ENCODE results near the gene CCL4L2. TPM values are rescaled to one million over a fixed set of nuclear protein-coding genes. Genes with fewer than 3 reads are reported as not detected.
"Not testable (repeated sequence)": the region's sequence is repeated elsewhere in the genome, so short reads cannot be mapped to it uniquely, and the experiment has no call there.

The CCL4L2 gene
- polyA plus RNA-seq, 1 donor = 6.9 TPM

GRCh38 chr17:36209575-36209974, 1.3 kb upstream of the CCL4L2 start:
- Histone ChIP-seq H3K4me1 (ENCODE audit: control insufficient read depth, insufficient read depth, low read length) (no peaks in the 10 kb centered on the region), H3K36me3 (ENCODE audit: control insufficient read depth, insufficient read depth, low read length) (no peaks in the 10 kb centered on the region), H3K9me3 (ENCODE audit: control insufficient read depth, low read depth, low read length) (no peaks in the 10 kb centered on the region), H3K27ac (ENCODE audit: low read length) (no peak overlapping the region), H3K4me3 (ENCODE audit: low read length) (no peak overlapping the region), H3K27me3 (ENCODE audit: control insufficient read depth, insufficient read depth, low read length) (peaks cover 7% of the 10 kb centered on the region)
- DNase-seq = no peak

DNA sequence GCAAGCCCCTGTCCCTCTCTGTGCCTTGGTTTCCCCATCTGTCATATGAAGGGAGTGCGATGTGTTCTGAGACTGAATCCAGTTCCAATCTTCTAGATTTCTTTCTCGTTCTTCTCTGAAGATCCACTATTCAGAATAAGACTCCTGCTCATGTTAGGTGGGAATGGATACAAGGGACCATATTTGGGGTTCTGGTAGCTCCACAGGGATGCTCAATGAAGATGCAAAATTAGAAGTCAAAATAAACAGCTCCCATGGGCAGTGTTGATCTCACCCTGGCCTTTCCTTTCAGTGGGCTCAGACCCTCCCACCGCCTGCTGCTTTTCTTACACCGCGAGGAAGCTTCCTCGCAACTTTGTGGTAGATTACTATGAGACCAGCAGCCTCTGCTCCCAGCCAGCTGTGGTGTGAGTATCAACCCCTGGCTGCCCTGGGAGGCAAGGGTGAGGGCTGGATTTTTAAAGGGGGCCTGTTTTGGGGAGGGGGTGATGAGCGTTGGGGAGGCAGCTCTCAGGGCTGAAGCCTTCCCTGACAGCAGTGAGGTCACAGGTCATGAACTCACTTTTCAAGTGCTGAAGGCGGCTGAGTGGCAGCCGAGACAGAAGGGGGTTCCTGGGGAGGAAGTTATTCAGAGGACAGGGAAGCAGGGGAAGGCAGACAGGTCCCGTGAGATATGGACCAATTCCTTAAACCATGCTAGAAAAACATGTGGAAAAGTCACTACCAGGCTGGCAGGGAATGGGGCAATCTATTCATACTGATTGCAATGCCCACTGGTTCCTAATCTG, 815 bp downstream of the CCL4L2 start:
- not testable (repeated sequence) for H3K27me3 ChIP-seq (ENCODE audit: control insufficient read depth, insufficient read depth, low read length); H3K9me3 ChIP-seq (ENCODE audit: control insufficient read depth, low read depth, low read length); H3K4me1 ChIP-seq (ENCODE audit: control insufficient read depth, insufficient read depth, low read length); H3K27ac ChIP-seq (ENCODE audit: low read length); DNase-seq; H3K36me3 ChIP-seq (ENCODE audit: control insufficient read depth, insufficient read depth, low read length); H3K4me3 ChIP-seq (ENCODE audit: low read length)
- WGBS (ENCODE audit: insufficient coverage, low lambda C conversion rate) = 37% methylated on average over 3 of the region's 10 CpGs

DNA sequence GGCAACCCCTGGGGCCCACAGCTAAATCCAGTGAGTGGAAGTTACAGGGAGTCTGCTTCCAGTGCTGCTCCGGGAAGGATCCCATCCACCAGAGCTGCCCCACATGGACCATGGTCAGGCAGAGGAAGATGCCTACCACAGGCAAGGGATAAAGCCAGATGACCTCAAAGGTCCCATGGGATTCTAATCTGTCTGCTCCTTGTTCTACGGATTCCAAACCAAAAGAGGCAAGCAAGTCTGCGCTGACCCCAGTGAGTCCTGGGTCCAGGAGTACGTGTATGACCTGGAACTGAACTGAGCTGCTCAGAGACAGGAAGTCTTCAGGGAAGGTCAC, 1.4 kb downstream of the CCL4L2 start:
- no peaks in the 10 kb centered on the region for H3K36me3 ChIP-seq (ENCODE audit: control insufficient read depth, insufficient read depth, low read length)
- H3K4me1 ChIP-seq (ENCODE audit: control insufficient read depth, insufficient read depth, low read length) = no peaks in the 10 kb centered on the region
- H3K4me3 ChIP-seq (ENCODE audit: low read length) = no peak overlapping the region
- no peak overlapping the region for H3K27ac ChIP-seq (ENCODE audit: low read length)
- H3K9me3 ChIP-seq (ENCODE audit: control insufficient read depth, low read depth, low read length) = no peaks in the 10 kb centered on the region
- WGBS (ENCODE audit: insufficient coverage, low lambda C conversion rate) = no CpG with 5 or more reads among the region's 4 CpGs
- DNase-seq = no peak
- peaks cover 7% of the 10 kb centered on the region for H3K27me3 ChIP-seq (ENCODE audit: control insufficient read depth, insufficient read depth, low read length)

- no peak for DNase-seq
- Histone ChIP-seq H3K4me1 (ENCODE audit: control insufficient read depth, insufficient read depth, low read length) (no peaks in the 10 kb centered on the region), H3K27me3 (ENCODE audit: control insufficient read depth, insufficient read depth, low read length) (peaks cover 7% of the 10 kb centered on the region), H3K27ac (ENCODE audit: low read length) (no peak overlapping the region), H3K4me3 (ENCODE audit: low read length) (no peak overlapping the region), H3K9me3 (ENCODE audit: control insufficient read depth, low read depth, low read length) (no peaks in the 10 kb centered on the region), H3K36me3 (ENCODE audit: control insufficient read depth, insufficient read depth, low read length) (no peaks in the 10 kb centered on the region)
- WGBS (ENCODE audit: insufficient coverage, low lambda C conversion rate) = 89% methylated on average over 3 of the region's 3 CpGs
Measured at GRCh38 chr17:36212966-36213365, 2.1 kb downstream of the CCL4L2 start.

DNA sequence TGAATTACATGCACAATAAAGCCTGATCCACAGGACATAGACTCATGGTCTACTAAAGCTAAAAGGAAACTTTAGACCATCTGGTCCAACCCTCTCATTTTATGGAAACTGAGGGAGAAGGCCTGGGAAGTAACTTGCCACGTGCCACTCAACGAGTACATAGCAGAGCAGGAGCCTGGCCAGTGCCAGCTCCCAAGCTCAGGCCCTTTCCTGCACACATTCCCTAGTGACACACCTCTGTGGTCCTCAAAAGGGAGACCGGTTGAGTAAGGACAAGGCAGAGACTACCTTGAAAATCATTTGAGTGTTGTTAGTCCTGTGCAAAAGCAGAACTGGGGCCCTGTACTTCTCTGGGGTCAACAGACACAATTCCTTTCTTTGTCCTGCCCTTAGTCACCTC, 2.8 kb downstream of the CCL4L2 start:
- no peaks in the 10 kb centered on the region for H3K9me3 ChIP-seq (ENCODE audit: control insufficient read depth, low read depth, low read length)
- no peaks in the 10 kb centered on the region for H3K4me1 ChIP-seq (ENCODE audit: control insufficient read depth, insufficient read depth, low read length)
- no peaks in the 10 kb centered on the region for H3K36me3 ChIP-seq (ENCODE audit: control insufficient read depth, insufficient read depth, low read length)
- no CpG with 5 or more reads among the region's 3 CpGs for WGBS (ENCODE audit: insufficient coverage, low lambda C conversion rate)
- no peak overlapping the region for H3K27ac ChIP-seq (ENCODE audit: low read length)
- DNase-seq = no peak
- no peak overlapping the region for H3K4me3 ChIP-seq (ENCODE audit: low read length)
- peaks cover 7% of the 10 kb centered on the region for H3K27me3 ChIP-seq (ENCODE audit: control insufficient read depth, insufficient read depth, low read length)

- H3K27ac ChIP-seq (ENCODE audit: low read length) = no peak overlapping the region
- no peak overlapping the region for H3K4me3 ChIP-seq (ENCODE audit: low read length)
- H3K36me3 ChIP-seq (ENCODE audit: control insufficient read depth, insufficient read depth, low read length) = no peaks in the 10 kb centered on the region
- no peaks in the 10 kb centered on the region for H3K4me1 ChIP-seq (ENCODE audit: control insufficient read depth, insufficient read depth, low read length)
- H3K27me3 ChIP-seq (ENCODE audit: control insufficient read depth, insufficient read depth, low read length) = peaks cover 7% of the 10 kb centered on the region
- H3K9me3 ChIP-seq (ENCODE audit: control insufficient read depth, low read depth, low read length) = no peaks in the 10 kb centered on the region
- DNase-seq = no peak
Measured at GRCh38 chr17:36214918-36215317, 4.1 kb downstream of the CCL4L2 start.

GRCh38 chr17:36215406-36216308, 4.8 kb downstream of the CCL4L2 start:
- 82% methylated on average over 2 of the region's 7 CpGs for WGBS (ENCODE audit: insufficient coverage, low lambda C conversion rate)
- not testable (repeated sequence) for H3K27ac ChIP-seq (ENCODE audit: low read length); DNase-seq; H3K4me1 ChIP-seq (ENCODE audit: control insufficient read depth, insufficient read depth, low read length); H3K9me3 ChIP-seq (ENCODE audit: control insufficient read depth, low read depth, low read length); H3K36me3 ChIP-seq (ENCODE audit: control insufficient read depth, insufficient read depth, low read length); H3K27me3 ChIP-seq (ENCODE audit: control insufficient read depth, insufficient read depth, low read length); H3K4me3 ChIP-seq (ENCODE audit: low read length)

DNA sequence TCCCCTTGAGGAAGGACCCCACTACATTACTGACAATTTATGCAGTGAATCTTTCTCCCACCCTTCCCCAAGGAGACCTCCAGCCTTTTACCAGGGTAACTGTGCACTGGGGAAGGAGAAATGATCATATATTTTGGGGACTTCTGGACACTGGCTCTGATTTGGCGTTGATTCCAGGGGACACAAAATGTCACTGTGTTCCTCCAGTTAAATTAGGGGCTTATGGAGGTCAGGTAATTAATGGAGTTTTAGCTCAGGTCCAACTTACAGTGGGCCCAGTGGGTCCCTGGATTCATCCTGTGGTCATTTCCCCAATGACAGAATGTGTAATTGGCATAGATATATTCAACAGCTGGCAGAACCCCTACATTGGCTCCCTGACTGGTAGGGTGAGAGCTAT, 8.7 kb downstream of the CCL4L2 start:
- not testable (repeated sequence) for H3K4me1 ChIP-seq (ENCODE audit: control insufficient read depth, insufficient read depth, low read length); H3K27ac ChIP-seq (ENCODE audit: low read length); H3K9me3 ChIP-seq (ENCODE audit: control insufficient read depth, low read depth, low read length); H3K4me3 ChIP-seq (ENCODE audit: low read length); H3K27me3 ChIP-seq (ENCODE audit: control insufficient read depth, insufficient read depth, low read length); DNase-seq; H3K36me3 ChIP-seq (ENCODE audit: control insufficient read depth, insufficient read depth, low read length)
- 88% methylated on average over 1 of the region's 1 CpG for WGBS (ENCODE audit: insufficient coverage, low lambda C conversion rate)

GRCh38 chr17:36220737-36221580, 10.1 kb downstream of the CCL4L2 start:
- H3K9me3 ChIP-seq (ENCODE audit: control insufficient read depth, low read depth, low read length); DNase-seq; H3K4me3 ChIP-seq (ENCODE audit: low read length); H3K36me3 ChIP-seq (ENCODE audit: control insufficient read depth, insufficient read depth, low read length); H3K4me1 ChIP-seq (ENCODE audit: control insufficient read depth, insufficient read depth, low read length); H3K27me3 ChIP-seq (ENCODE audit: control insufficient read depth, insufficient read depth, low read length); H3K27ac ChIP-seq (ENCODE audit: low read length): not testable (repeated sequence)
- 100% methylated on average over 1 of the region's 3 CpGs for WGBS (ENCODE audit: insufficient coverage, low lambda C conversion rate)

DNA sequence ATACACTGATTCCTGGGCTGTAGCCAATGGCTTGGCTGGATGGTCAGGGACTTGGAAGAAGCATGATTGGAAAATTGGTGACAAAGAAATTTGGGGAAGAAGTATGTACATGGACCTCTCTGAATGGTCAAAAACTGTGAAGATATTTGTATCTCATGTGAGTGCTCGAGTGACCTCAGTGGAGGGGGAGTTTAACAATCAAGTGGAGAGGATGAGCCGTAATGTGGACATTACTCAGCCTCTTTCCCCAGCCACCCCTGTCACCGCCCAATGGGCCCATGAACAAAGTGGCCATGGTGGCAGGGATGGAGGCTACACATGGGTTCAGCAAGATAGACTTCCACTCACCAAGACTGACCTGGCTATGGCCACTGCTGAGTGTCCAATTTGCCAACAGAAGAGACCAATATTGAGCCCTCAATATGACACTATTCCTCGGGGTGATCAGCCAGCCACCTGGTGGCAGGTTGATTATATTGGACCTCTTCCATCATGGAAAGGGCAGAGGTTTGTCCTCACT, 10.8 kb downstream of the CCL4L2 start:
- not testable (repeated sequence) for H3K4me3 ChIP-seq (ENCODE audit: low read length); H3K27me3 ChIP-seq (ENCODE audit: control insufficient read depth, insufficient read depth, low read length); H3K4me1 ChIP-seq (ENCODE audit: control insufficient read depth, insufficient read depth, low read length); DNase-seq; H3K9me3 ChIP-seq (ENCODE audit: control insufficient read depth, low read depth, low read length); H3K27ac ChIP-seq (ENCODE audit: low read length); H3K36me3 ChIP-seq (ENCODE audit: control insufficient read depth, insufficient read depth, low read length)
- WGBS (ENCODE audit: insufficient coverage, low lambda C conversion rate) = 83% methylated on average over 1 of the region's 4 CpGs

Measured in large intestine (tissue), 3 donors.